GM12878 (cell line): ENCODE results near the gene VIPR2. TPM values are rescaled to one million over a fixed set of nuclear protein-coding genes. Genes with fewer than 3 reads are reported as not detected.

ENCODE experiments used
- ATAC-seq: fragments of 200-7000 bp; cut with Tn5 transposase; 3 replicates; pipeline ENCODE4 v1.9.1; 2020; ENCODE audit warnings: mild to moderate bottlenecking, moderate library complexity
- BruUV-seq: library from RNA; stranded (reverse); fragments of 400-500 nt; replicated peaks from 2 replicates; lab custom pipeline; 2021; lab: Mats Ljungman, UMichigan
- CTCF ChIA-PET: fragments of 300-600 bp; sonication (Branson Sonifier 250); formaldehyde crosslinking; extraction: SDS; loops from one replicate; lab custom pipeline; 2021; ENCODE audit warnings: inconsistent platforms; lab: Yijun Ruan, JAX
- POLR2A ChIA-PET: fragments of 350-600 bp; formaldehyde crosslinking; extraction: SDS; loops from one replicate; lab custom pipeline; 2021; ENCODE audit warnings: inconsistent platforms; lab: Charles Lee
- RAD21 ChIA-PET: fragments of 300-600 bp; sonication (Branson Sonifier 250); formaldehyde crosslinking; loops from one replicate; lab custom pipeline; 2023; ENCODE audit warnings: antibody characterized with exemption; ENCODE audit not compliant: unreplicated experiment; lab: Charles Lee
- SMC1A ChIA-PET: fragments of 300-600 bp; sonication (Branson Sonifier 250); formaldehyde crosslinking; loops from one replicate; lab custom pipeline; 2023; ENCODE audit not compliant: unreplicated experiment, uncharacterized antibody; lab: Charles Lee
- DNase-seq: peaks from one replicate; pipeline ENCODE4 v3.0.0-alpha.2; 2011; ENCODE audit warnings: low read depth, low spot score
- FAIRE-seq: peaks from 3 replicates; lab custom pipeline; 2011; peaks lifted over from hg19 to GRCh38; lab: Jason Lieb, UNC
- H2AFZ ChIP-seq: 2 replicates; pipeline ENCODE4 v1.6.0; 2011; ENCODE audit warnings: low read depth, low read length, control low read depth; ENCODE audit not compliant: control insufficient read depth
- H3K27ac ChIP-seq: 2 replicates; pipeline ENCODE4 v1.5.1; 2011; ENCODE audit warnings: control low read depth; ENCODE audit not compliant: control insufficient read depth, insufficient read depth
- H3K27me3 ChIP-seq, 2 experiments: replicated peaks in 1 of 2; 2 replicates each; pipeline versions ENCODE4 v1.6.0 to v1.6.1; 2011; ENCODE audit warnings: low read length in 1 of 2; ENCODE audit not compliant: control insufficient read depth in 2 of 2, insufficient read depth in 2 of 2
- H3K36me3 ChIP-seq, 2 experiments: 2 replicates each; pipeline ENCODE4 v1.5.1; 2011; ENCODE audit warnings: low read length in 1 of 2; ENCODE audit not compliant: control insufficient read depth in 2 of 2, insufficient read depth in 2 of 2
- H3K4me1 ChIP-seq: 2 replicates; pipeline ENCODE4 v1.6.1; 2011; ENCODE audit warnings: mild to moderate bottlenecking, low read length, moderate library complexity, mixed read lengths; ENCODE audit not compliant: control insufficient read depth, insufficient read depth
- H3K4me2 ChIP-seq: 2 replicates; pipeline ENCODE4 v1.6.0; 2011; ENCODE audit warnings: control low read depth; ENCODE audit not compliant: control insufficient read depth, insufficient read depth
- H3K4me3 ChIP-seq: fragments of 200-600 bp; sonication (generic); 2 replicates; pipeline ENCODE4 v1.5.1; 2016
- H3K79me2 ChIP-seq: 2 replicates; pipeline ENCODE4 v1.6.0; 2011; ENCODE audit warnings: low read length; ENCODE audit not compliant: control insufficient read depth, insufficient read depth
- H3K9ac ChIP-seq: 2 replicates; pipeline ENCODE4 v1.8.0; 2011; ENCODE audit warnings: low read length, control low read depth, mixed read lengths; ENCODE audit not compliant: control insufficient read depth, insufficient read depth
- H3K9me3 ChIP-seq: replicated peaks from 3 replicates; pipeline ENCODE4 v1.5.1; 2011; ENCODE audit warnings: mild to moderate bottlenecking, low read length; ENCODE audit not compliant: control insufficient read depth, insufficient read depth
- H4K20me1 ChIP-seq: 2 replicates; pipeline ENCODE4 v1.6.0; 2011; ENCODE audit not compliant: control insufficient read depth, insufficient read depth
- BCLAF1 ChIP-seq: fragments of 450-650 bp; IDR thresholded peaks from 2 replicates; pipeline ENCODE4 v1.6.1; 2017; ENCODE audit warnings: antibody characterized with exemption, mild to moderate bottlenecking, moderate library complexity
- EGR1 ChIP-seq, 2 experiments: IDR thresholded peaks; 1 replicate in 1 of 2; 2 replicates in 1 of 2; pipeline ENCODE4 v1.6.1; 2011 to 2012; ENCODE audit warnings: low read depth in 2 of 2, low read length in 2 of 2, borderline replicate concordance in 1 of 2, mild to moderate bottlenecking in 1 of 2, moderate library complexity in 1 of 2
- ESRRA ChIP-seq: IDR thresholded peaks from 2 replicates; pipeline ENCODE4 v1.6.1; 2012; ENCODE audit warnings: mild to moderate bottlenecking, low read length, improper control_type of control experiment
- MYB ChIP-seq: fragments of 150-350 bp; IDR thresholded peaks from 2 replicates; pipeline ENCODE4 v1.6.1; 2014; ENCODE audit warnings: mild to moderate bottlenecking, low read depth, low read length, borderline replicate concordance
- NBN ChIP-seq: fragments of 450-650 bp; IDR thresholded peaks from 2 replicates; pipeline ENCODE4 v1.6.1; 2016
- POLR2AphosphoS5 ChIP-seq: IDR thresholded peaks from 2 replicates; pipeline ENCODE4 v1.6.1; 2011; ENCODE audit warnings: mild to moderate bottlenecking, low read length, inconsistent platforms
- WRNIP1 ChIP-seq: IDR thresholded peaks from 2 replicates; pipeline ENCODE4 v1.6.1; 2011; ENCODE audit warnings: low read depth, low read length, improper control_type of control experiment, borderline replicate concordance
- ZNF217 ChIP-seq: fragments of 450-650 bp; IDR thresholded peaks from 2 replicates; pipeline ENCODE4 v1.6.1; 2017; ENCODE audit warnings: antibody characterized with exemption, mild to moderate bottlenecking
- WGBS: methylation state at CpG from one replicate; pipeline ENCODE4 v1.1.6; 2016; ENCODE audit warnings: low lambda C conversion rate; ENCODE audit not compliant: insufficient replicate concordance, insufficient coverage; ENCODE audit errors: missing lambda C conversion rate; 5-methylcytosine and 5-hydroxymethylcytosine counted together
- in situ Hi-C: fragments of 300-500 bp; cut with MboI; formaldehyde crosslinking; loops from 9 replicates; pipeline ENCODE4 v1.14.3; 2018; ENCODE audit warnings: mixed read lengths
- intact Hi-C: fragments of 100-400 bp; cut with micrococcal nuclease; formaldehyde crosslinking; loops from one replicate; pipeline ENCODE4 v1.14.2; 2022; ENCODE audit not compliant: unreplicated experiment
- polyA plus RNA-seq, 11 experiments: library from polyadenylated mRNA; depleted of rRNA in 4 of 11; unstranded in 6 of 11; stranded (reverse) in 5 of 11; fragments of >200 nt; fragmentation: Nextera tagmentation in 4 of 11; fragmentation: Illumina TruSeq in 1 of 11; extraction: Ambion mirVana in 4 of 11; extraction: Trizol in 1 of 11; gene quantifications; 1 replicate in 1 of 11; 2 replicates in 10 of 11; pipeline versions ENCODE4 v1.2.1 to v1.2.3, GENCODE V29; 2011 to 2016; ENCODE audit warnings: inconsistent platforms in 2 of 11, missing spikeins in 2 of 11, low read depth in 1 of 11
- total RNA-seq, 4 experiments: library from RNA; depleted of rRNA in 3 of 4; stranded (reverse); fragments of >200 nt in 3 of 4; fragmentation: Illumina TruSeq in 1 of 4; extraction: Trizol in 1 of 4; gene quantifications; 2 replicates each; pipeline versions ENCODE4 v1.2.1 to v1.2.3, GENCODE V29; 2013 to 2021

Gene VIPR2
- total and polyA plus RNA-seq, 10 of the 15 experiments (the other 5 are each of a cell fraction or from before 2014, with no cell fraction given), result not detected

- 57% methylated on average over 17 of the region's 17 CpGs for WGBS
- ATAC-seq (no peak), FAIRE-seq (no peak), DNase-seq (no peak)
- no TSS peak for BruUV-seq
- Histone ChIP-seq H3K36me3 (no peaks in the 10 kb centered on the region), H2AFZ (no peak overlapping the region), H3K4me1 (no peaks in the 10 kb centered on the region), H3K4me3 (no peak overlapping the region), H4K20me1 (no peaks in the 10 kb centered on the region), H3K27me3 (no peaks in the 10 kb centered on the region), H3K27ac (no peak overlapping the region), H3K9ac (no peak overlapping the region), H3K9me3 (no peaks in the 10 kb centered on the region; the same call in 2 of the 3 replicates), H3K79me2 (no peaks in the 10 kb centered on the region), H3K4me2 (no peak overlapping the region)
- CTCF ChIA-PET, result no interaction called here
- TF ChIP-seq POLR2AphosphoS5 (no peak), BCLAF1 (no peak), ZNF217 (no peak), ESRRA (no peak), EGR1 (IDR thresholded peaks at IDR 0.05; ENCODE audit: borderline replicate concordance in 1 of 2, low read depth in 2 of 2, low read length in 2 of 2) (no peak), MYB (no peak), NBN (no peak), WRNIP1 (no peak)
- intact Hi-C loops (no loop called here), in situ Hi-C loops (no loop called here)
- POLR2A ChIA-PET, result no interaction called here
- SMC1A ChIA-PET, result no interaction called here
- RAD21 ChIA-PET, result no interaction called here
Measured at GRCh38 chr7:159169391-159169790, 24.7 kb upstream of the VIPR2 start.
